Neural progenitor cell (in vitro differentiated cells): ENCODE measurements around the gene MOB2.

Experiments
- CTCF ChIP-seq: fragments of 200-600 bp; sonication (generic); IDR thresholded peaks from 2 replicates; pipeline ENCODE4 v1.5.1; 2017; ENCODE audit warnings: antibody characterized with exemption, mild to moderate bottlenecking
- EZH2 ChIP-seq: fragments of 200-600 bp; sonication (generic); IDR thresholded peaks from 2 replicates; pipeline ENCODE4 v1.6.1; 2017; ENCODE audit warnings: antibody characterized with exemption, mild to moderate bottlenecking, moderate library complexity

- TF ChIP-seq CTCF = no peak
- TF ChIP-seq EZH2 = no peak
Measured at GRCh38 chr11:1460396-1460985, 26.1 kb downstream of the MOB2 start.
